ENCODE measurements around the gene GPATCH8. TPM values are rescaled to one million over a fixed set of nuclear protein-coding genes. Genes with fewer than 3 reads are reported as not detected.
"Not testable (repeated sequence)": the region's sequence is repeated elsewhere in the genome, so short reads cannot be mapped to it uniquely, and the experiment has no call there.

Gene GPATCH8
- total RNA-seq, 2 experiments from 2014 or later = 46.1 to 51.6 TPM

- Mint-ChIP-seq H3K27ac (no peak overlapping the region), H3K4me3 (no peak overlapping the region), H3K36me3 (no peaks in the 10 kb centered on the region), H3K4me1 (no peaks in the 10 kb centered on the region), H3K27me3 (peaks cover 11% of the 10 kb centered on the region), H3K9me3 (ENCODE audit: low read depth) (no peaks in the 10 kb centered on the region)
- DNase-seq = no peak
- no peak for ATAC-seq
- CTCF ChIA-PET = no interaction called here
Observed at GRCh38 chr17:44539673-44540072, 36.5 kb upstream of the GPATCH8 start.

- CTCF ChIA-PET = interaction anchor here (1.1 kb wide), 1 partner anchor 16 kb away, joined by 4 read pairs; no protein-coding TSS in a partner anchor
Observed at GRCh38 chr17:44537922-44538321, 34.7 kb upstream of the GPATCH8 start.

GRCh38 chr17:44536090-44536953 is 33.1 kb upstream of the GPATCH8 start:
- DNase-seq (no peak), ATAC-seq (no peak)
- CTCF ChIA-PET = interaction anchor here (0.6 to 4.2 kb wide), 6 partner anchors 13 to 154 kb away, joined by 3 to 24 read pairs (median 4); partner anchors contain the start of gene CCDC43
- no peaks in the 10 kb centered on the region for H3K9me3 Mint-ChIP-seq (ENCODE audit: low read depth)
- H3K27ac Mint-ChIP-seq = no peak overlapping the region
- H3K27me3 Mint-ChIP-seq = no peaks in the 10 kb centered on the region
- H3K4me3 Mint-ChIP-seq = no peak overlapping the region
- H3K4me1 Mint-ChIP-seq = peaks cover 7% of the 10 kb centered on the region
- H3K36me3 Mint-ChIP-seq = no peaks in the 10 kb centered on the region

More at GRCh38 chr17:44537922-44538321, 34.7 kb upstream of the GPATCH8 start:
- H3K4me1 Mint-ChIP-seq; H3K36me3 Mint-ChIP-seq; H3K27me3 Mint-ChIP-seq; H3K27ac Mint-ChIP-seq; H3K9me3 Mint-ChIP-seq (ENCODE audit: low read depth); DNase-seq; ATAC-seq; H3K4me3 Mint-ChIP-seq: not testable (repeated sequence)

GRCh38 chr17:44533533-44534246 is 30.5 kb upstream of the GPATCH8 start:
- Mint-ChIP-seq H3K27me3 (peaks cover 8% of the 10 kb centered on the region), H3K9me3 (ENCODE audit: low read depth) (no peaks in the 10 kb centered on the region), H3K36me3 (no peaks in the 10 kb centered on the region), H3K27ac (no peak overlapping the region), H3K4me1 (peaks cover 7% of the 10 kb centered on the region), H3K4me3 (no peak overlapping the region)
- peak; percentile 96 for ATAC-seq
- peak; percentile 90 for DNase-seq
- CTCF ChIA-PET = interaction anchor here (0.7 to 4.2 kb wide), 24 partner anchors 10 to 334 kb away, joined by 3 to 24 read pairs (median 4); partner anchors contain the start of genes CCDC43 and MEIOC

GRCh38 chr17:44530896-44531418 is 27.8 kb upstream of the GPATCH8 start:
- Mint-ChIP-seq H3K36me3 (no peaks in the 10 kb centered on the region), H3K27me3 (peaks cover 8% of the 10 kb centered on the region), H3K9me3 (ENCODE audit: low read depth) (no peaks in the 10 kb centered on the region), H3K27ac (no peak overlapping the region), H3K4me3 (no peak overlapping the region), H3K4me1 (peaks cover 7% of the 10 kb centered on the region)
- ATAC-seq (no peak), DNase-seq (no peak)
- CTCF ChIA-PET = interaction anchor here (0.8 to 1.1 kb wide), 3 partner anchors 9 to 139 kb away, joined by 3 to 4 read pairs (median 4); no protein-coding TSS in a partner anchor

GRCh38 chr17:44529864-44530263 is 26.7 kb upstream of the GPATCH8 start:
- Mint-ChIP-seq H3K4me3 (no peak overlapping the region), H3K27ac (no peak overlapping the region), H3K36me3 (no peaks in the 10 kb centered on the region), H3K4me1 (peaks cover 7% of the 10 kb centered on the region), H3K27me3 (peaks cover 11% of the 10 kb centered on the region), H3K9me3 (ENCODE audit: low read depth) (no peaks in the 10 kb centered on the region)
- no peak for ATAC-seq
- CTCF ChIA-PET = no interaction called here
- no peak for DNase-seq

- H3K4me1 Mint-ChIP-seq = no peaks in the 10 kb centered on the region
- peaks cover 11% of the 10 kb centered on the region for H3K27me3 Mint-ChIP-seq
- H3K27ac Mint-ChIP-seq = no peak overlapping the region
- ATAC-seq (no peak), DNase-seq (no peak)
- H3K9me3 Mint-ChIP-seq (ENCODE audit: low read depth) = no peaks in the 10 kb centered on the region
- no peaks in the 10 kb centered on the region for H3K36me3 Mint-ChIP-seq
- no peak overlapping the region for H3K4me3 Mint-ChIP-seq
- CTCF ChIA-PET = no interaction called here
Observed at GRCh38 chr17:44527954-44528353, 24.7 kb upstream of the GPATCH8 start.

- Mint-ChIP-seq H3K9me3 (ENCODE audit: low read depth) (no peaks in the 10 kb centered on the region), H3K36me3 (no peaks in the 10 kb centered on the region), H3K4me1 (no peaks in the 10 kb centered on the region), H3K27me3 (peaks cover 11% of the 10 kb centered on the region), H3K4me3 (no peak overlapping the region), H3K27ac (no peak overlapping the region)
- CTCF ChIA-PET = no interaction called here
- no peak for DNase-seq
- ATAC-seq = no peak
Observed at GRCh38 chr17:44527102-44527501, 23.9 kb upstream of the GPATCH8 start.

GRCh38 chr17:44523672-44523972 is 20.4 kb upstream of the GPATCH8 start:
- no peaks in the 10 kb centered on the region for H3K9me3 Mint-ChIP-seq (ENCODE audit: low read depth)
- ATAC-seq (no peak), DNase-seq (no peak)
- CTCF ChIA-PET = interaction anchor here (0.6 to 2.6 kb wide), 19 partner anchors 10 to 314 kb away, joined by 3 to 24 read pairs (median 4); partner anchors contain the start of genes FAM171A2, GPATCH8 and SLC25A39
- no peak overlapping the region for H3K27ac Mint-ChIP-seq
- no peak overlapping the region for H3K4me3 Mint-ChIP-seq
- no peaks in the 10 kb centered on the region for H3K36me3 Mint-ChIP-seq
- no peaks in the 10 kb centered on the region for H3K4me1 Mint-ChIP-seq
- peaks cover 8% of the 10 kb centered on the region for H3K27me3 Mint-ChIP-seq

- no peaks in the 10 kb centered on the region for H3K4me1 Mint-ChIP-seq
- H3K27ac Mint-ChIP-seq = no peak overlapping the region
- CTCF ChIA-PET = interaction anchor here (0.6 to 2.6 kb wide), 26 partner anchors 8 to 1516 kb away, joined by 3 to 24 read pairs (median 3); partner anchors contain the start of genes FAM171A2, GPATCH8 and SLC25A39
- ATAC-seq (peak; percentile 68), DNase-seq (peak; percentile 77)
- peaks cover 8% of the 10 kb centered on the region for H3K27me3 Mint-ChIP-seq
- H3K9me3 Mint-ChIP-seq (ENCODE audit: low read depth) = no peaks in the 10 kb centered on the region
- no peaks in the 10 kb centered on the region for H3K36me3 Mint-ChIP-seq
- H3K4me3 Mint-ChIP-seq = no peak overlapping the region
Observed at GRCh38 chr17:44522883-44523671, 19.9 kb upstream of the GPATCH8 start.

GRCh38 chr17:44518032-44518431 is 14.8 kb upstream of the GPATCH8 start:
- no peak overlapping the region for H3K27ac Mint-ChIP-seq
- peaks cover 13% of the 10 kb centered on the region for H3K27me3 Mint-ChIP-seq
- DNase-seq = no peak

GRCh38 chr17:44511241-44512134 is 8.3 kb upstream of the GPATCH8 start:
- H3K4me1 Mint-ChIP-seq; H3K27me3 Mint-ChIP-seq; ATAC-seq; DNase-seq; H3K9me3 Mint-ChIP-seq (ENCODE audit: low read depth); H3K4me3 Mint-ChIP-seq; H3K36me3 Mint-ChIP-seq; H3K27ac Mint-ChIP-seq: not testable (repeated sequence)
- CTCF ChIA-PET = interaction anchor here (1.1 kb wide), 1 partner anchor 23 kb away, joined by 3 read pairs; no protein-coding TSS in a partner anchor

More at GRCh38 chr17:44518032-44518431, 14.8 kb upstream of the GPATCH8 start:
- Mint-ChIP-seq H3K4me1 (no peaks in the 10 kb centered on the region), H3K36me3 (no peaks in the 10 kb centered on the region), H3K4me3 (no peak overlapping the region), H3K9me3 (ENCODE audit: low read depth) (no peaks in the 10 kb centered on the region)
- no peak for ATAC-seq
- CTCF ChIA-PET = no interaction called here
